ENCODE measurements around the gene MIB2. TPM values are rescaled to one million over a fixed set of nuclear protein-coding genes. Genes with fewer than 3 reads are reported as not detected.

MIB2 gene
- total RNA-seq, 4 donors from 2014 or later: 50.5 to 108 (median 98.6) TPM

GRCh38 chr1:1612104-1612400 lies 3.2 kb upstream of the MIB2 start:
- DNase-seq (ENCODE audit: low spot score in 2 of 2): no peak
- WGBS, 2 donors: 87 to 90% methylated on average over 3 of the region's 3 CpGs
- peaks cover 0 to 44% (median 24%) of the 10 kb centered on the region in 4 donors for H3K4me1 ChIP-seq
- no peaks in the 10 kb centered on the region for H3K9me3 ChIP-seq
- H3K36me3 ChIP-seq: no peaks in the 10 kb centered on the region
- peak overlapping the region in 1 of 4 donors; percentile 17 for H3K27ac ChIP-seq
- no peak overlapping the region for H3K4me3 ChIP-seq
- H3K27me3 ChIP-seq: no peaks in the 10 kb centered on the region
- no peak for TF ChIP-seq POLR2A (IDR thresholded peaks at IDR 0.05)
- no peak for TF ChIP-seq CTCF (IDR thresholded peaks at IDR 0.05)
- no peak for TF ChIP-seq EP300 (IDR thresholded peaks at IDR 0.05)

DNA sequence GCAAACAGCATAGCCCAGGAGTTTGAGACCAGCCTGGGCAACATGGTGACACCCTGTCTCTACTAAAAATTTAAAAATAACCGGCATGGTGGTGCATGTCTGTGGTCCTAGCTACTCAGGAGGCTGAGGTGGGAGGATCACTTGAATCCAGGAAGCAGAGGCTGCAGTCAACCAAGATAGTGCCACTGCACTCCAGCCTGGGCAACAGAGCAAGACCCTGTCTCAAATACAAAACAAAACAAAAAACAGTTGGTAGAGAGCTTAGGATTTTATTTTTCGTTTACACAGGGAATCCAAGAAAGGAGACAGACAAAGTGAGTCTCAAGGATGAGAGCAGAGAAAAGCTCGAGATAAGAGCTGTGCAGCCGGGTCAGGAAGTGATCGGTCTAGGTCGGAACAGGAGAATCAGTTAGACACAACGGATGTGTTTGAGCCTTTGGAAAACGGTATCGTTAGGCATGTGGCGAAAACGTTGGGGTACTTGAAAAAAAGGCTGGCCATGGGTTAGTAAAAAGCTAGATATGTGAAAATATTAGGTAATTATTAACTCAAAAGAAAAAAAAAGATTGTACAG lies 1.7 kb upstream of the MIB2 start:
- H3K36me3 ChIP-seq: peaks cover 0 to 14% (median 0%) of the 10 kb centered on the region in 3 donors
- peaks cover 0 to 58% (median 28%) of the 10 kb centered on the region in 4 donors for H3K4me1 ChIP-seq
- no peaks in the 10 kb centered on the region for H3K9me3 ChIP-seq
- H3K4me3 ChIP-seq: peak overlapping the region in 2 of 4 donors; percentile 93 to 96
- H3K27ac ChIP-seq: peak overlapping the region in 3 of 4 donors; percentile 99 to 100 (median 100)
- no peak for DNase-seq (ENCODE audit: low spot score in 2 of 2)
- WGBS, 2 donors: 74 to 80% methylated on average over 11 of the region's 11 CpGs
- no peaks in the 10 kb centered on the region for H3K27me3 ChIP-seq
- TF ChIP-seq POLR2A (IDR thresholded peaks at IDR 0.05) (no peak), CTCF (IDR thresholded peaks at IDR 0.05) (no peak), EP300 (IDR thresholded peaks at IDR 0.05) (no peak)

- no peaks in the 10 kb centered on the region for H3K27me3 ChIP-seq
- H3K9me3 ChIP-seq: no peaks in the 10 kb centered on the region
- DNase-seq (ENCODE audit: low spot score in 2 of 2): no peak
- 12 to 21% methylated on average over 29 to 30 of the region's 30 CpGs for WGBS, 2 donors
- TF ChIP-seq CTCF (IDR thresholded peaks at IDR 0.05) (no peak), POLR2A (IDR thresholded peaks at IDR 0.05) (no peak), EP300 (IDR thresholded peaks at IDR 0.05) (no peak)
- peak overlapping the region; percentile 91 to 99 (median 94) for H3K4me3 ChIP-seq
- H3K36me3 ChIP-seq: peaks cover 0 to 20% (median 0%) of the 10 kb centered on the region in 3 donors
- H3K4me1 ChIP-seq: peaks cover 0 to 58% (median 28%) of the 10 kb centered on the region in 4 donors
- H3K27ac ChIP-seq: peak overlapping the region in 3 of 4 donors; percentile 99 to 100 (median 100)
These were observed 921 bp upstream of the MIB2 start for GRCh38 chr1:1614204-1614953.

DNA sequence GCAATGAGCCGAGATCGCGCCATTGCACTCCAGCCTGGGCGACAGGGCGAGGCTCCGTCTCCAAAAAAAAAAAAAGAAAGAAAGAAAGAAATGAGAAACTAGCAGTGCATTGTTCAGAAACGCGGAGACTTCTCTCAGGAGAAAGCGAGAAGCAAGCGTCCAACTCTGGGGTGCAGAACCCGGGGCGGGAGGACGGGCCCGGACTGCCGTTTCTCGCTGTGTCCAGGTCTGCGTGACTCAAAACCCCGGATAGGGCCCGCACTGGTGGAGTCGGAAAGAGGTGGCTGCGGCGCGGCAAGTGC lies 395 bp upstream of the MIB2 start:
- Histone ChIP-seq H3K4me3 (peak overlapping the region; percentile 91 to 99 (median 94)), H3K27me3 (no peaks in the 10 kb centered on the region), H3K9me3 (no peaks in the 10 kb centered on the region), H3K27ac (peak overlapping the region; percentile 99 to 100 (median 100)), H3K36me3 (peaks cover 0 to 26% (median 0%) of the 10 kb centered on the region in 3 donors), H3K4me1 (peaks cover 0 to 58% (median 28%) of the 10 kb centered on the region in 4 donors)
- TF ChIP-seq CTCF (IDR thresholded peaks at IDR 0.05): no peak
- no peak for TF ChIP-seq EP300 (IDR thresholded peaks at IDR 0.05)
- no peak for TF ChIP-seq POLR2A (IDR thresholded peaks at IDR 0.05)
- DNase-seq (ENCODE audit: low spot score in 2 of 2): no peak
- WGBS, 2 donors: 0% methylated on average over 16 to 23 of the region's 23 CpGs

Data from tibial nerve (tissue), 4 donors.